Measurements from ENCODE around the gene GDI2.
"Not testable (repeated sequence)": the region's sequence is repeated elsewhere in the genome, so short reads cannot be mapped to it uniquely, and the experiment has no call there.

The GDI2 gene

DNA sequence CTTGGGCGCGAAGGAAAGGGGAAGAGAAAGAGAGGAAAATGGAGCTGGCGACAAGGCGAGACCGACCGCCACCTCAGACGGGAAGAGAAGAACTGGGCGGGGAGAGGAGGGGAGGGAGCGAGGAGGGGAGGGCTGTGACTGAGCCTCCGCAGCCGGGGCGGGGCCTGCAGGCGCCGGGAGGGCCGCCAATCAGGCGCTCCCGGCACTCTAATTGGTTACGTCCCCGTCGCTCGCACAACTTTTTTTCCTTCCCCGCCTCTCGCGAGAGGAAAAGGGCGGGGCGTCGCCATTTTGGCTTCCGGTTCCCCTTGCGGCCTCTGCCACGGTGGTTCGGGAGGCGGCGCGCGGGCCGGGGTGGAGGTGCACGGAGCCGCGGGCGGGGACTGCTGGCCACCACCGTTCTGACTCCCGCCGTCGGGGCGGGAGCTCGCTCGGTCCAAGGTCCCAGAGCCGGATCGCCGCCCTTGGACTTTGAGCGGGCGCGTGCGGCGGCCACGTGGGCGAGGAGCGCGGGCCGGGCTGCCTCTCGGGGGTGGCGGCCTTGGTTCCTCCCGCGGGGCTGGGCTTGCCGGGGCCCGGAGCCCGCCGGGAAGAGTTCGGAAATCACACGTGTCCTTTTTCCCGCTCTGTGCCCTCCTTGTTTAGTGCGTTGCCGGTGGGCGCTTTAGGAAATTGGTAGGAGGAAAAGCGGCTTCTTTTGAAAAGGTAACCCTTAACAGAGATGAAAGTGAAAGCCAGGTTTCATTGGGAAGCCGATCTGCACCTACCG lies at the start of gene GDI2:
Gene GDI2, minus strand, starts transcription at position 94 of the 769 bp plus-strand sequence. CDS start 176 bp downstream, outside the sequence.
- Histone ChIP-seq H3K4me1 (ENCODE audit: control insufficient read depth in 1 of 2, insufficient read depth in 2 of 2, low read length in 2 of 2) (peaks cover 37 to 41% of the 10 kb centered on the region in 2 donors), H3K27ac (ENCODE audit: low read depth, low read length) (peak within 1 kb of the TSS; percentile 99), H3K9me3 (ENCODE audit: control insufficient read depth in 1 of 2, low read length in 2 of 2) (no peaks in the 10 kb centered on the region), H3K36me3 (ENCODE audit: control insufficient read depth in 1 of 2, insufficient read depth in 2 of 2, low read length in 2 of 2) (no peaks in the 10 kb centered on the region), H3K9ac (ENCODE audit: low read depth in 1 of 2, low read length in 2 of 2) (peak within 1 kb of the TSS; percentile 91 to 96), H3K27me3 (ENCODE audit: control insufficient read depth in 1 of 2, insufficient read depth in 2 of 2, low read length in 2 of 2) (no peaks in the 10 kb centered on the region), H3K4me3 (ENCODE audit: low read depth in 1 of 2, low read length in 2 of 2) (peak within 1 kb of the TSS; percentile 90 to 95)

GRCh38 chr10:5862360-5862961 lies 49.2 kb upstream of the GDI2 start:
- Histone ChIP-seq H3K27ac (ENCODE audit: low read depth, low read length) (no peak overlapping the region), H3K4me3 (ENCODE audit: low read depth in 1 of 2, low read length in 2 of 2) (no peak overlapping the region), H3K36me3 (ENCODE audit: control insufficient read depth in 1 of 2, insufficient read depth in 2 of 2, low read length in 2 of 2) (peaks cover 0 to 3% of the 10 kb centered on the region in 2 donors), H3K4me1 (ENCODE audit: control insufficient read depth in 1 of 2, insufficient read depth in 2 of 2, low read length in 2 of 2) (no peaks in the 10 kb centered on the region), H3K27me3 (ENCODE audit: control insufficient read depth in 1 of 2, insufficient read depth in 2 of 2, low read length in 2 of 2) (no peaks in the 10 kb centered on the region), H3K9me3 (ENCODE audit: control insufficient read depth in 1 of 2, low read length in 2 of 2) (no peaks in the 10 kb centered on the region), H3K9ac (ENCODE audit: low read depth in 1 of 2, low read length in 2 of 2) (no peak overlapping the region)

DNA sequence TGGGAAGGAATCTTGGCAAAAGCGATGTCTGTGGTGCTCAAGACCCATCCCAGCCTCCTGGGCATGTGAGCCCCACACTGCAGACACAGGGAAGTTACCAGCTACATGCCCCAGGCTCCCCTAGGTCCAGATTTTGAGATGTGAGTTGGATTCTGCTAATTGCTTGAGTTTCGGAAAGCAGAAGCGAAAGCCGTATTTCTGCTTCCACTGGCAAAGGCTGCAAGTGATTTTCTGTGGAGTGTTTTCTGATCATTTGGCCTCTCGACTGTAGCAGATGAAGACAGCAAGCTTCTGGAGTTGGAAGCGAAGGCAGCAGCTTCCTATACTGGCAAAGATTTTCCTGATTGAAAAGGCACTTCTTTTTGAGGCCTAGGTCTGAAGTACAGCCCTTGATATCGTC lies 46.8 kb upstream of the GDI2 start:
- Histone ChIP-seq H3K27me3 (ENCODE audit: control insufficient read depth in 1 of 2, insufficient read depth in 2 of 2, low read length in 2 of 2) (no peaks in the 10 kb centered on the region), H3K9me3 (ENCODE audit: control insufficient read depth in 1 of 2, low read length in 2 of 2) (no peaks in the 10 kb centered on the region), H3K27ac (ENCODE audit: low read depth, low read length) (no peak overlapping the region), H3K36me3 (ENCODE audit: control insufficient read depth in 1 of 2, insufficient read depth in 2 of 2, low read length in 2 of 2) (peaks cover 0 to 3% of the 10 kb centered on the region in 2 donors), H3K4me3 (ENCODE audit: low read depth in 1 of 2, low read length in 2 of 2) (no peak overlapping the region), H3K9ac (ENCODE audit: low read depth in 1 of 2, low read length in 2 of 2) (no peak overlapping the region), H3K4me1 (ENCODE audit: control insufficient read depth in 1 of 2, insufficient read depth in 2 of 2, low read length in 2 of 2) (no peaks in the 10 kb centered on the region)

DNA sequence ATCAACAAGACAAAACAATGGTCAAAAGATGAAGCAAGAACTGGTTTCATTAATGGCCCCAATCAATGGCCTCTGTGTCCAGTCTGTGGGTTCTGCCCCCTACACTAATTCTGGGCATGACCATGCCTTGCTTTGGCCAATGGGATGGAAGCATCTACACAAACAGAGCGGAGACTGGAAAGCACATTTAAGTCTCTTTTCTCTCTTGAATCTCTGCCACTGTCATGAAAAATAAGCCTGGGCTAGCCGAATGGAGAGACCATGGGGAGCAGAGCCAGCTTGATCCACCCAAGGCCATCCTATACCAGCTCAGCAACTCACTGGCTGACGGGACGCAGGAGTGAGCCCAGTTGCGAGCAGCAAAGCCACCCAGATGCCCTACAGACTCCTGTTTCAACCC lies 45.6 kb upstream of the GDI2 start:
- peaks cover 0 to 3% of the 10 kb centered on the region in 2 donors for H3K36me3 ChIP-seq (ENCODE audit: control insufficient read depth in 1 of 2, insufficient read depth in 2 of 2, low read length in 2 of 2)
- H3K4me3 ChIP-seq (ENCODE audit: low read depth in 1 of 2, low read length in 2 of 2) = no peak overlapping the region
- no peak overlapping the region for H3K9ac ChIP-seq (ENCODE audit: low read depth in 1 of 2, low read length in 2 of 2)
- H3K27me3 ChIP-seq (ENCODE audit: control insufficient read depth in 1 of 2, insufficient read depth in 2 of 2, low read length in 2 of 2) = no peaks in the 10 kb centered on the region
- no peak overlapping the region for H3K27ac ChIP-seq (ENCODE audit: low read depth, low read length)
- H3K4me1 ChIP-seq (ENCODE audit: control insufficient read depth in 1 of 2, insufficient read depth in 2 of 2, low read length in 2 of 2) = no peaks in the 10 kb centered on the region
- no peaks in the 10 kb centered on the region for H3K9me3 ChIP-seq (ENCODE audit: control insufficient read depth in 1 of 2, low read length in 2 of 2)

- H3K36me3 ChIP-seq (ENCODE audit: control insufficient read depth in 1 of 2, insufficient read depth in 2 of 2, low read length in 2 of 2) = no peaks in the 10 kb centered on the region
- H3K4me3 ChIP-seq (ENCODE audit: low read depth in 1 of 2, low read length in 2 of 2) = no peak overlapping the region
- H3K9me3 ChIP-seq (ENCODE audit: control insufficient read depth in 1 of 2, low read length in 2 of 2) = no peaks in the 10 kb centered on the region
- no peak overlapping the region for H3K9ac ChIP-seq (ENCODE audit: low read depth in 1 of 2, low read length in 2 of 2)
- no peaks in the 10 kb centered on the region for H3K4me1 ChIP-seq (ENCODE audit: control insufficient read depth in 1 of 2, insufficient read depth in 2 of 2, low read length in 2 of 2)
- H3K27me3 ChIP-seq (ENCODE audit: control insufficient read depth in 1 of 2, insufficient read depth in 2 of 2, low read length in 2 of 2) = no peaks in the 10 kb centered on the region
- no peak overlapping the region for H3K27ac ChIP-seq (ENCODE audit: low read depth, low read length)
Measured at GRCh38 chr10:5856701-5857004, 43.4 kb upstream of the GDI2 start.

DNA sequence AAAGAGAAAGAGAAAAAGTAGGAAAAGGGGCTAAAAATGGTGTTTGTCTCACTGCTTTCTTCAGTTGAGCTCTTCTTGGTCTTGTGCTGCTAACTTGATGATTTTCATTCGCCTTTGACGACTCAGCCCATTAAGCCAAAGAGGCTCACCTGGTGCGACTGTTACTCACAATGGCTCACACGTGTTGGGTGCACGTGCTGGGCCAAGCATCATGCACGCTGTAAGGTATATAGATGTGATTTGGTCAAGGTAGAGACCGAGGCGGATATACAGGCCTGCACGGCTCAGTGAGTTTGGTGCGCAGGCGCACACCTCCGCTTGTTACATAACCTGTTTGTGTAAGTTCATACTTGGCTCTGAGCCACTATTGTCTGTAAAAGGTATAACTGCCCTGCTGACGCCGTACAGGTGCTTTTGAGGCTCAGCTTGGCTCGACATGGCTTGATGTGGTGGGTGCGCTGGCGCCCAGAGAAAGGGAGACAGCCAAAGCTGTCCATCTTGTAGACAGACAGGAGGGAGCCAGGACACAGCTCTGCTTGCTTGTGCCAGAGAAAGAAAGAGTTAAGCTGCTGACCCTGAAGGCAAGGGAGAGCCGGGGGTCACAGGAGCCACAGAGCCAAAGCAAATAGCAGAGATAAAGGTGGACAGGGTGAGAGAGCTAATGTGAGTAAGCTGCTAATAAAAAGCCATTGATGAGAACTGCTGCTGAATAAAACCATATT lies 42.9 kb upstream of the GDI2 start:
- Histone ChIP-seq H3K27ac (ENCODE audit: low read depth, low read length) (no peak overlapping the region), H3K9ac (ENCODE audit: low read depth in 1 of 2, low read length in 2 of 2) (no peak overlapping the region)

GRCh38 chr10:5854131-5854475 lies 40.9 kb upstream of the GDI2 start:
- H3K27me3 ChIP-seq (ENCODE audit: control insufficient read depth in 1 of 2, insufficient read depth in 2 of 2, low read length in 2 of 2) = no peaks in the 10 kb centered on the region
- no peaks in the 10 kb centered on the region for H3K36me3 ChIP-seq (ENCODE audit: control insufficient read depth in 1 of 2, insufficient read depth in 2 of 2, low read length in 2 of 2)
- no peaks in the 10 kb centered on the region for H3K4me1 ChIP-seq (ENCODE audit: control insufficient read depth in 1 of 2, insufficient read depth in 2 of 2, low read length in 2 of 2)
- no peaks in the 10 kb centered on the region for H3K9me3 ChIP-seq (ENCODE audit: control insufficient read depth in 1 of 2, low read length in 2 of 2)
- H3K4me3 ChIP-seq (ENCODE audit: low read depth in 1 of 2, low read length in 2 of 2) = no peak overlapping the region
- H3K27ac ChIP-seq (ENCODE audit: low read depth, low read length) = no peak overlapping the region
- H3K9ac ChIP-seq (ENCODE audit: low read depth in 1 of 2, low read length in 2 of 2) = no peak overlapping the region

More for the DNA sequence above, 42.9 kb upstream of the GDI2 start:
- no peaks in the 10 kb centered on the region for H3K9me3 ChIP-seq (ENCODE audit: control insufficient read depth in 1 of 2, low read length in 2 of 2)
- H3K4me1 ChIP-seq (ENCODE audit: control insufficient read depth in 1 of 2, insufficient read depth in 2 of 2, low read length in 2 of 2) = no peaks in the 10 kb centered on the region
- no peaks in the 10 kb centered on the region for H3K27me3 ChIP-seq (ENCODE audit: control insufficient read depth in 1 of 2, insufficient read depth in 2 of 2, low read length in 2 of 2)
- no peaks in the 10 kb centered on the region for H3K36me3 ChIP-seq (ENCODE audit: control insufficient read depth in 1 of 2, insufficient read depth in 2 of 2, low read length in 2 of 2)
- no peak overlapping the region for H3K4me3 ChIP-seq (ENCODE audit: low read depth in 1 of 2, low read length in 2 of 2)

DNA sequence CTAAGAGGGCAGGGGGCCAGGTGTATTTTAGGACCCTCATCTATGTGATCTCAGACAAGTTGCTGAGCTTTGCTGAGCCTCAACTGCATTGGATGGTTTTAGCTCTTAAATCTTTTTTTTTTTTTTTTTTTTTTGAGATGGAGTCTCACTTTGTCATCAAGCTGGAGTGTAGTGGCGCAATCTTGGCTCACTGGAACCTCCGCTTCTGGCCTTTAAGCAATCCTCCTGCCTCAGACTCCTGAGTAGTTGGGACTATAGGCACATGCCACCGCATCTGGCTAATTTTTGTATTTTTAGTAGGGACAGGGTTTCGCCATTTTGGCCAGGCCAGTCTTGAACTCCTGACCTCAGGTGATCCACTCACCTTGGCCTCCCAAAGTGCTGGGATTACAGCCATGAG lies 33.4 kb upstream of the GDI2 start:
- not testable (repeated sequence) for H3K9me3 ChIP-seq (ENCODE audit: control insufficient read depth in 1 of 2, low read length in 2 of 2); H3K36me3 ChIP-seq (ENCODE audit: control insufficient read depth in 1 of 2, insufficient read depth in 2 of 2, low read length in 2 of 2); H3K4me3 ChIP-seq (ENCODE audit: low read depth in 1 of 2, low read length in 2 of 2); H3K4me1 ChIP-seq (ENCODE audit: control insufficient read depth in 1 of 2, insufficient read depth in 2 of 2, low read length in 2 of 2); H3K27me3 ChIP-seq (ENCODE audit: control insufficient read depth in 1 of 2, insufficient read depth in 2 of 2, low read length in 2 of 2); H3K27ac ChIP-seq (ENCODE audit: low read depth, low read length); H3K9ac ChIP-seq (ENCODE audit: low read depth in 1 of 2, low read length in 2 of 2)

DNA sequence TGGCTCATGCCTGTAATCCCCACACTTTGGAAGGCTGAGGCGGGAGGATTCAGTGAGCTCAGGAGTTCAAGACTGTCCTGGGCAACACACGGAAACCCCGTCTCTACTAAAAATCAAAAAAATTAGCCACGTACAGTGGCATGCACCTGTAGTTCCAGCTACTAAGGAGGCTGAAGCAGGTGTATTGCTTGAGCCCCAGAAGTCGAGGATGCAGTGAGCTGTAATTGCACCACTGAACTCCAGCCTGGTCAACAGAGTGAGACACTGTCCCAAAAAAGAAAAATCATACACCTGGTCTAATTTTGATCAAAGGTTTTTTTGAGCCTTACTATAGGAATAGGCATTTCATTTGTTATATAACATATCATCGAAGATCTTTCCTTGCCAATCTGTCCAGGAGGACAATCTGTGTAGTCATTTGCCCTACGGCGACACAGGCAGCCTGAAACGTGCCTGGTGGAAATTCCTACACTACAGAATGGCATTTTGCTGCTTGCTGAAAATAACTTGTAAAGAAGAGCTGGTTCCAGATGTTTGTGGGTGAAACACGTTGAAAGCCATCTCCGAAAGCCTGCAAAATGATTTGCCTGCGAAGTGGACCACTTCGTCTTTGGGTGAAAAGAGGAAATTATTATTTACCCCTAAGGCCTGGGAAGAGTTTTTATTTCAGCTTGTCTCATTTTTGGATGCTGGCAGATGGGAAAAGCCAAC lies 31.3 kb upstream of the GDI2 start:
- no peaks in the 10 kb centered on the region for H3K36me3 ChIP-seq (ENCODE audit: control insufficient read depth in 1 of 2, insufficient read depth in 2 of 2, low read length in 2 of 2)
- no peaks in the 10 kb centered on the region for H3K27me3 ChIP-seq (ENCODE audit: control insufficient read depth in 1 of 2, insufficient read depth in 2 of 2, low read length in 2 of 2)
- no peak overlapping the region for H3K4me3 ChIP-seq (ENCODE audit: low read depth in 1 of 2, low read length in 2 of 2)
- no peak overlapping the region for H3K27ac ChIP-seq (ENCODE audit: low read depth, low read length)
- no peak overlapping the region for H3K9ac ChIP-seq (ENCODE audit: low read depth in 1 of 2, low read length in 2 of 2)
- no peaks in the 10 kb centered on the region for H3K9me3 ChIP-seq (ENCODE audit: control insufficient read depth in 1 of 2, low read length in 2 of 2)
- peaks cover 0 to 7% of the 10 kb centered on the region in 2 donors for H3K4me1 ChIP-seq (ENCODE audit: control insufficient read depth in 1 of 2, insufficient read depth in 2 of 2, low read length in 2 of 2)

Data from duodenal mucosa (tissue), 2 donors.